Left hindlimb (tissue), 1 donor: ENCODE measurements around the gene PRDM16.

Experiments used
- DNase-seq: peaks from one replicate; pipeline ENCODE4 v3.0.0-alpha.2; 2018

The PRDM16 gene

GRCh38 chr1:3404301-3404700, 335.3 kb downstream of the PRDM16 start:
- no peak for DNase-seq

DNA sequence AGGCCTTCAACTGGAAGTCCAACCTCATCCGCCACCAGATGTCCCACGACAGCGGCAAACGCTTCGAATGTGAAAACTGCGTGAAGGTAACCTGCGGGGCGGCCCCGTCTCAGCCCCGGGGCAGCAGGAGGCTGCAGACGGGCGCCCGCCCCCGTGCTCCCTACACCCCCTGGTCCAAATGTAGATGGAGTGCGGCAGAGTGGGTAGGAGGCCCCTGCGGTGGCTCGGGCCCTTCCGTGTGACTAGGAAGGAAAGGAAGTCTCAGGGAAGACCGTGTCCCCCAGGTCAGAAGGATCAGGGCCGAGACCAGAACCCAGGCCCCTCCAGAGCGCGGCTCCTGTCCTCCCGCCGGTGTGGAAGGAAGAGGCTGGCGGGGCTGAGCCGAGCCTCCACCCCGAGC, 335.8 kb downstream of the PRDM16 start:
- DNase-seq: no peak

DNA sequence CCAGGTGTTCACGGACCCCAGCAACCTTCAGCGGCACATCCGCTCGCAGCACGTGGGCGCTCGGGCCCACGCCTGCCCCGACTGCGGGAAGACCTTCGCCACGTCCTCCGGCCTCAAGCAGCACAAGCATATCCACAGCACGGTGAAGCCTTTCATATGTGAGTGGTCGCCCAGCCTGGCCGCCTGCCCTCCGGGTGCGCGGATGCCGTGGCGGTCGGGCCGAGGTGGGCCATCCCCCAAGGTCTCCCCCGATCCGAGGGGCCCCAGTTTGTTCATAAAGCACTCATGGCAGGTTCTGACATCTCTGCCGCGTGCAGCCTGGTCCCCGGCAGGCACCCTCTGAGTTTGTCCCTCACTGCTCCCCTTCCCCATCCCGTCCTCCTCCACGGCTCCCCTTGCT, 336.5 kb downstream of the PRDM16 start:
- no peak for DNase-seq

DNA sequence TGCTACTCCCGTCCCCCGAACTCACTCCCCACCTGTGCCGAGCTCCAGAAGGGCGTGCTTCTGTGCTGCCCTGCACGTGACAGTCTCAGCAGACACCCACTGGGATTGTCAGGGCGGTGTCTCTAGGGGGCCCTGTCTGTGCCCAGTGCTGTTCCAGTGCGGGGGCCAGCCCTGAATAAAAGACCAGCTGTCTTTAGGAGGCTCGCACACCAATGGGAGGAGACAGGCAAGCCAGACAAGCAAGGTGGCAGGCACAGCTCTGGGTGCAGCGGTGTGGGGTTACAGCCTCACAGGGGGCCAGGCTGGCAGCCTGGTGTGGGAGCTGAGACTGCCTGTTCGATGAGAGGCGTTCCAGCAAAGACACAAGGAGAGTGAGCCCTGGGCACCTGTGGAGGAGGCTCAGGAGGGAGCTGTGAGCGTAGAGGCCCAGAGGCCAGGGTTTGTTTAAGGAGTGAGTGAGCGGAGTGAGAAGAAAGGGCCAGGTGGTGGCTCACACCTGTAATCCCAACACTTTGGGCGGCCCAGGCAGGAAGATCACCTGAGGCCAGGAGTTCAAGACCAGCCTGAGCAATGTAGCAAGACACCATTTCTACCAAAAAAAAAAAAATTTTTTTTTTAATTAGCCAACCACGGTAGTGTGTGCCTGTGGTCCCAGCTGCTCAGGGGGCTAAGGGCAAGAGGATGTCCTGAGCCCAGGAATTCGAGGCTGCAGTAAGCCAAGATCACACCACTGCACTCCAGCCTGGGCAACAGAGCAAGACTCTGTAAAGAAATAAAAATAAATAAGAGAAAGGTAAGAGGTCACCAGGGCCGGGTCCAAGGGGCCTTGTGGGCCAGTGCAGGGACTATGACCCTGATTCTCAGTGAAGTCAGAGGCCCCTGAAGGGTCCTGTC, 337.2 kb downstream of the PRDM16 start:
- DNase-seq: no peak

GRCh38 chr1:3407021-3407420, 338.0 kb downstream of the PRDM16 start:
- no peak for DNase-seq

DNA sequence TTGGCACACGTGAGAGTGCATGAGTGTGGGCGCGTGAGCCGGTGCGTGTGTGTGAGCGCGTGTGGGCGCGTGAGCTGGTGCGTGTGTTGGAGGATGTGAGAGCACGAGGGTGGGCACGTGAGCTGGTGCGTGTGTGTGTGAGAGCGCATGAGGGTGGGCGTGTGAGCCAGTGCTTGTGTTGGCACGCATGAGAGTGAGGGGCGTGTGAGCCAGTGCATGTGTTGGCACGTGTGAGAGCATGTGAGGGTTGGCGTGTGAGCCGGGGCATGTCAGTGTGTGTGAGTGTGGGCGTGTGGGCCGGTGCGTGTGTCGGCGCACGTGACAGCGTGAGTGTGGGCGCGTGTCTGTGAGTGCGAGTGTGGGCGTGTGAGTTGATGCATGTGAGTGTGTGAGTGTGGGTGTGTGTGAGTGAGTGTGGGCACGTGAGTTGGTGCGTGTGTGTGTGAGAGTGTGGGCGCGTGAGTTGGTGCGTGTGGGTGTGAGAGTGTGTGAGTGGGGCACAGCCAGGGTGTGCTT, 339.8 kb downstream of the PRDM16 start:
- DNase-seq: no peak

DNA sequence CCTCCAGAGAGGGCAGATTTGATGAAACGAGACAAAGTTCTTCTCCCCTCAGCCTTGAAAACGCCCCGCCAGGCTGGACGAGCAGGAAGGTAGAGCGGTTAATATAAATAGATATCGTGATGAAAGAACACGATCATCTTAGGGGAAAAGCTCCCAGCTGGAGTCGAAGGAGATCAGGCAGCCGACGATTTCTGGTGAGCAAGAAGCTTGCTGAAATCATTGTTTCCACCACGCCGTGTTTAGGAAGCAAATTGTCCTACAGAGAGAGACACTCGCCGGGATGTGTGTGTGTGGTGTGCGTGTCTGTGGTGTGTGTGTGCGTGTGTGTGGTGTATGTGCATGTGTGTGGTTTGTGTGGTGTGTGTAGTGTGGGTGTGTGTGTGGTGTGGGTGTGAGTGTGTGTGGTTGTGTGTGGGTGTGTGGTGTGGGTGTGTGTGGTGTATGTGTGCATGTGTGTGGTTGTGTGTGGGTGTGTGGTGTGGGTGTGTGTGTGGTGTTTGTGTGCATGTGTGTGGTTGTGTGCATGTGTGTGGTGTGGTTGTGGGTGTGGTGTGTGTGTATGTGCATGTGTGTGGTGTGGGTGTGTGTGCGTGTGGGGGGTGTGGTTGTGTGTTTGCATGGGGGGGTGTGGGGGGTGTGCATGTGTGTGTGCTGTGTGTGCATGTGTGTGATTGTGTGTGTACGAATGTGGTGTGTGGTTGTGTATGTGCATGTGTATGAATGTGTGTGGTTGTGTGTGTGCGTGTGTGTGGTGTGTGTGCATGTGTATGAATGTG, 340.6 kb downstream of the PRDM16 start:
- DNase-seq: no peak

GRCh38 chr1:3410142-3410925, 341.3 kb downstream of the PRDM16 start:
- peak; percentile 78 for DNase-seq

DNA sequence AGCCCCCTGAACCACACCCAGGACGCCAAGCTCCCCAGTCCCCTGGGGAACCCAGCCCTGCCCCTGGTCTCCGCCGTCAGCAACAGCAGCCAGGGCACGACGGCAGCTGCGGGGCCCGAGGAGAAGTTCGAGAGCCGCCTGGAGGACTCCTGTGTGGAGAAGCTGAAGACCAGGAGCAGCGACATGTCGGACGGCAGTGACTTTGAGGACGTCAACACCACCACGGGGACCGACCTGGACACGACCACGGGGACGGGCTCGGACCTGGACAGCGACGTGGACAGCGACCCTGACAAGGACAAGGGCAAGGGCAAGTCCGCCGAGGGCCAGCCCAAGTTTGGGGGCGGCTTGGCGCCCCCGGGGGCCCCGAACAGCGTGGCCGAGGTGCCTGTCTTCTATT, 342.8 kb downstream of the PRDM16 start:
- DNase-seq: no peak

GRCh38 chr1:3412376-3412775, 343.4 kb downstream of the PRDM16 start:
- DNase-seq: no peak

- DNase-seq: no peak
These were observed 345.1 kb downstream of the PRDM16 start for GRCh38 chr1:3413975-3414710.

- DNase-seq: no peak
These were observed 346.5 kb downstream of the PRDM16 start for GRCh38 chr1:3415260-3416090.

GRCh38 chr1:3417082-3417739, 348.2 kb downstream of the PRDM16 start:
- DNase-seq: no peak

GRCh38 chr1:3417934-3418333, 348.9 kb downstream of the PRDM16 start:
- DNase-seq: no peak

- DNase-seq: no peak
These were observed 349.6 kb downstream of the PRDM16 start for GRCh38 chr1:3418600-3418999.

GRCh38 chr1:3419415-3420204, 350.6 kb downstream of the PRDM16 start:
- no peak for DNase-seq

- DNase-seq: no peak
These were observed 351.4 kb downstream of the PRDM16 start for GRCh38 chr1:3420218-3420951.

- DNase-seq: no peak
These were observed 353.6 kb downstream of the PRDM16 start for GRCh38 chr1:3422638-3423037.

GRCh38 chr1:3423245-3423829, 354.3 kb downstream of the PRDM16 start:
- no peak for DNase-seq
